ENCODE data around the gene NOS2.

GRCh38 chr17:27834571-27834970 lies 34.2 kb upstream of the NOS2 start:
- TF ChIP-seq POLR2AphosphoS5 (IDR thresholded peaks at IDR 0.05; ENCODE audit: insufficient read depth in 1 of 2, low read depth in 1 of 2) (no peak), CTCF (IDR thresholded peaks at IDR 0.05) (no peak)

Data from vagina (tissue), 2 donors.